Progenitor cell of endocrine pancreas (in vitro differentiated cells): Measurements from ENCODE around the gene CHODL. TPM values are rescaled to one million over a fixed set of nuclear protein-coding genes. Genes with fewer than 3 reads are reported as not detected.

Experiments used
- DNase-seq: peaks from one replicate; pipeline ENCODE4 v3.0.0; 2021; ENCODE audit warnings: low spot score; ENCODE audit not compliant: unreplicated experiment
- H3K27ac Mint-ChIP-seq: 2 replicates; pipeline ENCODE4 v1.8.0; 2021; ENCODE audit warnings: mild to moderate bottlenecking, moderate library complexity, mixed read lengths
- H3K27me3 Mint-ChIP-seq: 2 replicates; pipeline ENCODE4 v1.8.0; 2021; ENCODE audit warnings: mixed read lengths
- H3K36me3 Mint-ChIP-seq: 2 replicates; pipeline ENCODE4 v1.8.0; 2022; ENCODE audit warnings: mixed read lengths; ENCODE audit not compliant: insufficient read depth
- H3K4me1 Mint-ChIP-seq: 2 replicates; pipeline ENCODE4 v1.8.0; 2021; ENCODE audit warnings: low read depth, mixed read lengths
- H3K4me3 Mint-ChIP-seq: 2 replicates; pipeline ENCODE4 v1.8.0; 2021; ENCODE audit warnings: low read depth, mild to moderate bottlenecking, moderate library complexity, mixed read lengths
- H3K9me3 Mint-ChIP-seq: 2 replicates; pipeline ENCODE4 v1.8.0; 2021; ENCODE audit warnings: low read depth, mixed read lengths
- total RNA-seq: library from RNA; stranded (reverse); gene quantifications from 2 replicates; pipeline ENCODE4 v1.2.1, GENCODE V29; 2021
- TF ChIP-seq, protein P1 (sequence below): fragments of 200-600 bp; sonication (generic); IDR thresholded peaks from one replicate; pipeline ENCODE4 v1.5.0; 2021; ENCODE audit warnings: antibody characterized with exemption, mild to moderate bottlenecking; ENCODE audit not compliant: unreplicated experiment

The CHODL gene
- total RNA-seq, 1 donor from 2014 or later = 0.38 TPM

DNA sequence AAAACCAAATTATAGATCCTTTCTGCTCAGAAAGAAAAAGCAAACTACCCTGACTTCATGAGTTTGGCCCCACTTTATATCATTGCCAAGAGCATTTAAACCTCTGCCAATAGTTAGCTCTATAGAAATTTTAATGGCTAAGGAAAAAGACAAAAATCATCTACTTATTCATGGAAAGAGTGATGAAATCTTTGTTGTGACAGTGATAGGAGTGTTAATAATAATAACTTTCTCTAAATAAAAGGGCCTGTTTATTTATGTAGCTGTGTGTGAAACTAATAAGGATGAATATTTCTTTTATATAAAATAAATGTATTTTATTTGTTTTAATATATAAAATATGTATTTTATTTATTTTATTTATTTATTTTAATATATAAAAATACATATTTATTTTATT lies 6.4 kb downstream of the CHODL start:
- Mint-ChIP-seq H3K36me3 (no peaks in the 10 kb centered on the region), H3K9me3 (no peaks in the 10 kb centered on the region), H3K4me3 (no peak overlapping the region), H3K27me3 (peaks cover 16% of the 10 kb centered on the region), H3K4me1 (no peaks in the 10 kb centered on the region), H3K27ac (no peak overlapping the region)
- no peak for DNase-seq
- TF ChIP-seq, protein P1, sequence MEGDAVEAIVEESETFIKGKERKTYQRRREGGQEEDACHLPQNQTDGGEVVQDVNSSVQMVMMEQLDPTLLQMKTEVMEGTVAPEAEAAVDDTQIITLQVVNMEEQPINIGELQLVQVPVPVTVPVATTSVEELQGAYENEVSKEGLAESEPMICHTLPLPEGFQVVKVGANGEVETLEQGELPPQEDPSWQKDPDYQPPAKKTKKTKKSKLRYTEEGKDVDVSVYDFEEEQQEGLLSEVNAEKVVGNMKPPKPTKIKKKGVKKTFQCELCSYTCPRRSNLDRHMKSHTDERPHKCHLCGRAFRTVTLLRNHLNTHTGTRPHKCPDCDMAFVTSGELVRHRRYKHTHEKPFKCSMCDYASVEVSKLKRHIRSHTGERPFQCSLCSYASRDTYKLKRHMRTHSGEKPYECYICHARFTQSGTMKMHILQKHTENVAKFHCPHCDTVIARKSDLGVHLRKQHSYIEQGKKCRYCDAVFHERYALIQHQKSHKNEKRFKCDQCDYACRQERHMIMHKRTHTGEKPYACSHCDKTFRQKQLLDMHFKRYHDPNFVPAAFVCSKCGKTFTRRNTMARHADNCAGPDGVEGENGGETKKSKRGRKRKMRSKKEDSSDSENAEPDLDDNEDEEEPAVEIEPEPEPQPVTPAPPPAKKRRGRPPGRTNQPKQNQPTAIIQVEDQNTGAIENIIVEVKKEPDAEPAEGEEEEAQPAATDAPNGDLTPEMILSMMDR = no peak

DNA sequence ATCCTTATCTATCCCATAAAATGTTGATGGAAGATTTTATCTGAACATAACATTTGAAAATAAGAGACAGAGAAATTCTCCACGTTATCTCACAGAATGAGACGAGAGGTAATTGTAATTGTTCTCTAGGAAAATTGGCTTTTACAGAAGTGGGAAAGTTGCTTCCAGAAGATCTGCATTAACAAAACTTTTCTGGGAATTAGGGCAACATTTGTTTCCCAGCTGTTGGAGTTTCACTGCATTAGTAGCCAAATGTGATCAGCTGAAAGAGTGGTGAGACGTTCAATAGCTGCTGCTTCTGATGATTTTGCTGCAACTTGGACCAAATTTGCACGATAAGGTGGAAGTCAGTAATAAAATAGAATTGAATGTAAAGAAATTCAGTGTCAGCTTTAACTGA lies 7.6 kb downstream of the CHODL start:
- Mint-ChIP-seq H3K27ac (no peak overlapping the region), H3K4me3 (no peak overlapping the region), H3K36me3 (no peaks in the 10 kb centered on the region), H3K27me3 (peaks cover 10% of the 10 kb centered on the region), H3K9me3 (no peaks in the 10 kb centered on the region), H3K4me1 (no peaks in the 10 kb centered on the region)
- TF ChIP-seq, protein P1 = no peak
- DNase-seq = no peak

DNA sequence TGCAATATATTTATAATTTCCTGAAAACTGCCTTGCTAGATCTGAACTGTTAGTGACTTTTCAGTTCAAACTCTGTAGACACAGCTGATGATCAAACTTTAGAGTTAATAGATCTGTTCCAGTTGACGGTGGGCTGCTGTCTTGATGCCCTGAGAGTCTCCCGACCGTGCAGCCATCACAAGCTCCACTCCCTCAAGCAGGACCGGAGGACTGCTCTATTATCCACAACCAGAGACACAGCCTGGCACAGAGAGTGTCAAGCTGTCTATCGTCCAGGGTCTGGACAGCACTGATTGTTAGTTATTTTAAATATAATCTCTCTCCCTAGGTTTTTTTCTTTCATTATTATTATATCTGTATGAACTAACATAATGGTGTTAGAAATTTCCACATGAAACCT lies 8.0 kb downstream of the CHODL start:
- Mint-ChIP-seq H3K4me1 (no peaks in the 10 kb centered on the region), H3K27me3 (peaks cover 7% of the 10 kb centered on the region), H3K4me3 (no peak overlapping the region), H3K27ac (no peak overlapping the region), H3K9me3 (no peaks in the 10 kb centered on the region), H3K36me3 (no peaks in the 10 kb centered on the region)
- no peak for DNase-seq
- TF ChIP-seq, protein P1 = no peak

DNA sequence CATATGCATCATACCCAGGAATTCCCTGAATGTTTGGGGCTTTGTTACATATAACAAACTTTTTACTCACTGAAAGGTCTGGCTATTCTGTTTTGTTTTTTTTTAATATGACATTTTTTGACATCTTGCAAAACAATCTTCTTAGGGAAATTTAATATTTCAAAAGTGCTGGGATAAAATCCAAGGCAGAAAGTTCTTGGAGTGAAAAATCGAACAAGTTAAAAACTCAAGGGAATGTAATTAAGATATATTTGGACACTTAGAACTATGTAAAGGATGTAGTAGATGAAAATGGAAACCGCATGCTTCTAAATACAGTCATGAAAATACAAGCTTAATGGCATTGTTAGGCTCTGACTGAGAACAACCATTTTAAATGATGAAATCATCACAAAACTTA lies 8.6 kb downstream of the CHODL start:
- Mint-ChIP-seq H3K9me3 (no peaks in the 10 kb centered on the region), H3K4me3 (no peak overlapping the region), H3K4me1 (no peaks in the 10 kb centered on the region), H3K27me3 (peaks cover 1% of the 10 kb centered on the region), H3K27ac (no peak overlapping the region), H3K36me3 (no peaks in the 10 kb centered on the region)
- DNase-seq = no peak
- TF ChIP-seq, protein P1 = no peak

DNA sequence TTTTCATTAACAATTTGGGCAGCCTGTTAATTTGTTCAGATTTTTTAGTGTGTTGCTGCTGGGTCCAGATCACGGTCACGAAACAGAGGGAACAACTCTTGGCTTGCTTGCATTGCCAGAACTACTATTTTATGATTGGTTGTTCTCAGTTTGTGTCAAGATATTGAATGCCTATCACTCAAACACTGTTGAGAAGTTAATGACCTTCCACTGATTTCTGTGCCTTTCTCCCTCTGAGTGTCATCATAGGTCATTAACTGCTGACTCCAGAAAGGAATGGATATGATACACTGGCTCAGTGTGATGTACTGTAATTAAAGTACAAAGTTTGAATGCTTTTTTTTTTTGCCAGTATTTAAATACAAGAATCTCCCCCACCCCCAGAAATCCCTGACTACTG lies 9.2 kb downstream of the CHODL start:
- no peak overlapping the region for H3K27ac Mint-ChIP-seq

More for the DNA sequence above, 9.2 kb downstream of the CHODL start:
- H3K4me1 Mint-ChIP-seq = no peaks in the 10 kb centered on the region
- H3K4me3 Mint-ChIP-seq = no peak overlapping the region
- H3K27me3 Mint-ChIP-seq = no peaks in the 10 kb centered on the region
- H3K9me3 Mint-ChIP-seq = no peaks in the 10 kb centered on the region
- no peaks in the 10 kb centered on the region for H3K36me3 Mint-ChIP-seq
- DNase-seq = no peak
- TF ChIP-seq, protein P1 = no peak
